ENCODE data around the gene DNASE1L3.

DNA sequence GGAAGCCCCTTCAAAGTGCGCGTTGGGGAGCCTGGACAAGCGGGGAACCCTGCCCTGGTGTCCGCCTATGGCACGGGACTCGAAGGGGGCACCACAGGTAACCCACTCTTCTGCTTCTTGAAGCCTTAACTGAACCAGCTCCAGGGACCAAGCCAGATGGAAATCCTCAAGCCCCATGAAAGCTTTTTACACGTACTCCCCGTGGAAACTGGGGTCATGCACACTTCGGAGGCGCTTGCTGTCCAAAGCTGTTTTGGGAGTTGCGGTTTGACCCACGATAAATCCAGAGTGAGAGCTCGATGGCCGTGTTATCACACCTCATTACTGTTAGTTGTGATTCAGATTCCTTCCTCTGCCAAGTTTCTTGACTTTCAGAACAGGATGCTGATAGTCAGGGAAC lies 47.5 kb downstream of the DNASE1L3 start:
- no peak for TF ChIP-seq ZFY (CRISPR knock-in tag; IDR thresholded peaks at IDR 0.05)
- TF ChIP-seq, protein P1, sequence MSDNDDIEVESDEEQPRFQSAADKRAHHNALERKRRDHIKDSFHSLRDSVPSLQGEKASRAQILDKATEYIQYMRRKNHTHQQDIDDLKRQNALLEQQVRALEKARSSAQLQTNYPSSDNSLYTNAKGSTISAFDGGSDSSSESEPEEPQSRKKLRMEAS (IDR thresholded peaks at IDR 0.05) = no peak
- TF ChIP-seq, protein P2, sequence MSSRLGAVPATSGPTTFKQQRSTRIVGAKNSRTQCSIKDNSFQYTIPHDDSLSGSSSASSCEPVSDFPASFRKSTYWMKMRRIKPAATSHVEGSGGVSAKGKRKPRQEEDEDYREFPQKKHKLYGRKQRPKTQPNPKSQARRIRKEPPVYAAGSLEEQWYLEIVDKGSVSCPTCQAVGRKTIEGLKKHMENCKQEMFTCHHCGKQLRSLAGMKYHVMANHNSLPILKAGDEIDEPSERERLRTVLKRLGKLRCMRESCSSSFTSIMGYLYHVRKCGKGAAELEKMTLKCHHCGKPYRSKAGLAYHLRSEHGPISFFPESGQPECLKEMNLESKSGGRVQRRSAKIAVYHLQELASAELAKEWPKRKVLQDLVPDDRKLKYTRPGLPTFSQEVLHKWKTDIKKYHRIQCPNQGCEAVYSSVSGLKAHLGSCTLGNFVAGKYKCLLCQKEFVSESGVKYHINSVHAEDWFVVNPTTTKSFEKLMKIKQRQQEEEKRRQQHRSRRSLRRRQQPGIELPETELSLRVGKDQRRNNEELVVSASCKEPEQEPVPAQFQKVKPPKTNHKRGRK (CRISPR knock-in tag; IDR thresholded peaks at IDR 0.05) = no peak
- TF ChIP-seq EP300 (IDR thresholded peaks at IDR 0.05; ENCODE audit: low read depth in 2 of 2, low read length in 2 of 2) = no peak
- TF ChIP-seq EP300 (CRISPR knock-in tag; IDR thresholded peaks at IDR 0.05; ENCODE audit: borderline replicate concordance) = no peak
- TF ChIP-seq, protein P3, sequence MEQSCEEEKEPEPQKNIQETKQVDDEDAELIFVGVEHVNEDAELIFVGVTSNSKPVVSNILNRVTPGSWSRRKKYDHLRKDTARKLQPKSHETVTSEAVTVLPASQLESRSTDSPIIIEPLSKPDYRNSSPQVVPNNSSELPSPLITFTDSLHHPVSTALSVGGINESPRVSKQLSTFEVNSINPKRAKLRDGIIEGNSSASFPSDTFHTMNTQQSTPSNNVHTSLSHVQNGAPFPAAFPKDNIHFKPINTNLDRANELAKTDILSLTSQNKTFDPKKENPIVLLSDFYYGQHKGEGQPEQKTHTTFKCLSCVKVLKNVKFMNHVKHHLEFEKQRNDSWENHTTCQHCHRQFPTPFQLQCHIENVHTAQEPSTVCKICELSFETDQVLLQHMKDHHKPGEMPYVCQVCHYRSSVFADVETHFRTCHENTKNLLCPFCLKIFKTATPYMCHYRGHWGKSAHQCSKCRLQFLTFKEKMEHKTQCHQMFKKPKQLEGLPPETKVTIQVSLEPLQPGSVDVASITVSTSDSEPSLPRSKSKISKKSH (CRISPR knock-in tag; IDR thresholded peaks at IDR 0.05; ENCODE audit: borderline replicate concordance) = no peak
- TF ChIP-seq ZFP1 (CRISPR knock-in tag; IDR thresholded peaks at IDR 0.05) = no peak
- TF ChIP-seq PRPF4 (IDR thresholded peaks at IDR 0.05; ENCODE audit: low read depth, low read length, poor library complexity, severe bottlenecking) = no peak
- TF ChIP-seq SIN3B (IDR thresholded peaks at IDR 0.05; ENCODE audit: low read length) = no peak
- no peak for TF ChIP-seq ZMYM2 (CRISPR knock-in tag; IDR thresholded peaks at IDR 0.05)
- TF ChIP-seq ZNF24 (IDR thresholded peaks at IDR 0.05) = no peak
